Fibroblast of the aortic adventitia (primary cell): ENCODE measurements around the gene NOX5. TPM values are rescaled to one million over a fixed set of nuclear protein-coding genes. Genes with fewer than 3 reads are reported as not detected.

Experiments used
- DNase-seq: peaks from one replicate; pipeline ENCODE4 v3.0.0-alpha.2; 2010; ENCODE audit warnings: low read depth
- H3K4me3 ChIP-seq: 2 replicates; pipeline ENCODE4 v1.5.1; 2011; ENCODE audit warnings: low read depth, mild to moderate bottlenecking, control low read depth, low read length, moderate library complexity
- CTCF ChIP-seq: IDR thresholded peaks from 2 replicates; pipeline ENCODE4 v1.5.1; 2011; ENCODE audit warnings: mild to moderate bottlenecking, low read length, control low read depth, inconsistent platforms; ENCODE audit not compliant: insufficient read depth
- total RNA-seq: library from RNA; depleted of rRNA; stranded (reverse); fragments of >200 nt; gene quantifications from 2 replicates; pipeline ENCODE4 v1.2.3, GENCODE V29; 2012; ENCODE audit warnings: low replicate concordance

The NOX5 gene
- total RNA-seq, 1 donor = 0.27 TPM

- H3K4me3 ChIP-seq = no peak overlapping the region
- no peak for DNase-seq
- TF ChIP-seq CTCF = no peak
Measured at GRCh38 chr15:69082554-69082953, 68.1 kb downstream of the NOX5 start.

GRCh38 chr15:69084404-69085030 is 70.0 kb downstream of the NOX5 start:
- H3K4me3 ChIP-seq = no peak overlapping the region
- DNase-seq = no peak
- no peak for TF ChIP-seq CTCF

GRCh38 chr15:69085325-69086081 is 71.0 kb downstream of the NOX5 start:
- TF ChIP-seq CTCF = no peak
- no peak overlapping the region for H3K4me3 ChIP-seq
- no peak for DNase-seq

- no peak for TF ChIP-seq CTCF
- H3K4me3 ChIP-seq = no peak overlapping the region
- DNase-seq = no peak
Measured at GRCh38 chr15:69086427-69087204, 72.1 kb downstream of the NOX5 start.

GRCh38 chr15:69087366-69087976 is 73.0 kb downstream of the NOX5 start:
- TF ChIP-seq CTCF = no peak
- H3K4me3 ChIP-seq = no peak overlapping the region
- DNase-seq = no peak

- no peak overlapping the region for H3K4me3 ChIP-seq
- DNase-seq = no peak
- no peak for TF ChIP-seq CTCF
Measured at GRCh38 chr15:69088300-69088965, 73.9 kb downstream of the NOX5 start.
